Right cardiac atrium (tissue), 5 donors: ENCODE data around the gene GPR39. TPM values are rescaled to one million over a fixed set of nuclear protein-coding genes. Genes with fewer than 3 reads are reported as not detected.

Experiments
- ATAC-seq, 2 donors: fragments of 200-7000 bp; cut with Tn5 transposase; one replicate each; pipeline versions ENCODE4 v1.8.0 to v1.9.1; 2020; ENCODE audit warnings: moderate library complexity in 2 of 2, mild to moderate bottlenecking in 1 of 2
- DNase-seq, 3 donors: peaks; one replicate each; pipeline ENCODE4 v3.0.0-alpha.2; 2020
- H3K27ac ChIP-seq: one replicate; pipeline ENCODE4 v1.5.1; 2013; ENCODE audit warnings: mild to moderate bottlenecking, low read length, control low read depth, moderate library complexity
- H3K27me3 ChIP-seq: one replicate; pipeline ENCODE4 v1.6.1; 2013; ENCODE audit not compliant: control insufficient read depth, insufficient read depth
- H3K4me1 ChIP-seq: one replicate; pipeline ENCODE4 v1.6.1; 2013; ENCODE audit warnings: low read length; ENCODE audit not compliant: control insufficient read depth, insufficient read depth
- H3K4me3 ChIP-seq: one replicate; pipeline ENCODE4 v1.5.1; 2013; ENCODE audit warnings: low read length, control low read depth
- H3K9me3 ChIP-seq: one replicate; pipeline ENCODE4 v1.6.1; 2013; ENCODE audit warnings: low read length; ENCODE audit not compliant: control insufficient read depth
- WGBS: extraction: QIAGEN DNeasy Blood & Tissue Kit; methylation state at CpG from one replicate; pipeline ENCODE4 v1.1.7; 2013; 5-methylcytosine and 5-hydroxymethylcytosine counted together
- intact Hi-C, 4 donors: fragments of 100-400 bp; cut with DNase I; formaldehyde crosslinking; loops; one replicate each; pipeline versions ENCODE4 v1.11.0 to v1.14.0; 2022 to 2023
- polyA plus RNA-seq: library from polyadenylated mRNA; stranded (reverse); fragments of 200-250 nt; gene quantifications from one replicate; pipeline ENCODE4 v1.2.3, GENCODE V29; 2013
- total RNA-seq, 4 donors: library from RNA; stranded (reverse); fragmentation: NEBNext Ultra II Directional; extraction: Animal tissue kit (Norgen Biotek cat#: 25700); gene quantifications; one replicate each; pipeline ENCODE4 v1.2.1, GENCODE V29; 2021
- donor health status: healthy with polysubstance abuse.
- donor health status: DM: no; HTN: yes; CAD: no.
- donor health status: DM: no; HTN: no; CAD: no.
- donor health status: DM: no; HTN: yes; CAD: no; lungs with severe emphysema.
- donor health status: DM: yes; HTN: yes; CAD: no.

The GPR39 gene
- total and polyA plus RNA-seq, 5 donors, result not detected

GRCh38 chr2:132606649-132607048, 190.0 kb downstream of the GPR39 start:
- Histone ChIP-seq H3K4me1 (no peaks in the 10 kb centered on the region), H3K9me3 (no peaks in the 10 kb centered on the region), H3K27me3 (no peaks in the 10 kb centered on the region), H3K4me3 (no peak overlapping the region), H3K27ac (no peak overlapping the region)
- intact Hi-C loops, result no loop called here
- WGBS, result 93% methylated on average over 8 of the region's 8 CpGs
- no peak for DNase-seq
- no peak for ATAC-seq

- Histone ChIP-seq H3K4me3 (no peak overlapping the region), H3K4me1 (no peaks in the 10 kb centered on the region), H3K27me3 (no peaks in the 10 kb centered on the region), H3K9me3 (no peaks in the 10 kb centered on the region), H3K27ac (no peak overlapping the region)
- no peak for ATAC-seq
- 72% methylated on average over 4 of the region's 4 CpGs for WGBS
- intact Hi-C loops, result no loop called here
- DNase-seq, result no peak
These were observed 191.0 kb downstream of the GPR39 start for GRCh38 chr2:132607426-132608090.

GRCh38 chr2:132608311-132608710, 191.7 kb downstream of the GPR39 start:
- no peak for ATAC-seq
- WGBS, result 48% methylated on average over 6 of the region's 6 CpGs

GRCh38 chr2:132609101-132609890, 192.7 kb downstream of the GPR39 start:
- intact Hi-C loops, result no loop called here
- no peak for DNase-seq
- Histone ChIP-seq H3K9me3 (no peaks in the 10 kb centered on the region), H3K27ac (no peak overlapping the region), H3K4me1 (no peaks in the 10 kb centered on the region), H3K4me3 (no peak overlapping the region), H3K27me3 (no peaks in the 10 kb centered on the region)
- WGBS, result 86% methylated on average over 8 of the region's 8 CpGs
- ATAC-seq, result no peak

More at GRCh38 chr2:132608311-132608710, 191.7 kb downstream of the GPR39 start:
- Histone ChIP-seq H3K9me3 (no peaks in the 10 kb centered on the region), H3K4me3 (no peak overlapping the region), H3K27me3 (no peaks in the 10 kb centered on the region), H3K4me1 (no peaks in the 10 kb centered on the region), H3K27ac (no peak overlapping the region)
- no peak for DNase-seq
- intact Hi-C loops, result no loop called here

- H3K4me1 ChIP-seq, result no peaks in the 10 kb centered on the region
- intact Hi-C loops, result no loop called here
- no peak overlapping the region for H3K4me3 ChIP-seq
- H3K27me3 ChIP-seq, result no peaks in the 10 kb centered on the region
- no peak overlapping the region for H3K27ac ChIP-seq
- ATAC-seq, result no peak
- H3K9me3 ChIP-seq, result no peaks in the 10 kb centered on the region
- WGBS, result 52% methylated on average over 2 of the region's 2 CpGs
- no peak for DNase-seq
These were observed 195.1 kb downstream of the GPR39 start for GRCh38 chr2:132611719-132612118.

- 80% methylated on average over 5 of the region's 5 CpGs for WGBS
- Histone ChIP-seq H3K9me3 (no peaks in the 10 kb centered on the region), H3K27me3 (no peaks in the 10 kb centered on the region), H3K27ac (no peak overlapping the region), H3K4me3 (no peak overlapping the region), H3K4me1 (no peaks in the 10 kb centered on the region)
- ATAC-seq, result no peak
- intact Hi-C loops, result no loop called here
- no peak for DNase-seq
These were observed 198.9 kb downstream of the GPR39 start for GRCh38 chr2:132615329-132616085.

- no peak for ATAC-seq
- no peak overlapping the region for H3K27ac ChIP-seq
- WGBS, result 70% methylated on average over 3 of the region's 3 CpGs
- H3K4me3 ChIP-seq, result no peak overlapping the region
- no peaks in the 10 kb centered on the region for H3K27me3 ChIP-seq
- intact Hi-C loops, result no loop called here
- H3K9me3 ChIP-seq, result no peaks in the 10 kb centered on the region
- no peaks in the 10 kb centered on the region for H3K4me1 ChIP-seq
- DNase-seq, result no peak
These were observed 201.4 kb downstream of the GPR39 start for GRCh38 chr2:132617989-132618388.

- intact Hi-C loops, result no loop called here
- H3K27ac ChIP-seq, result no peak overlapping the region
- no peaks in the 10 kb centered on the region for H3K9me3 ChIP-seq
- H3K4me3 ChIP-seq, result no peak overlapping the region
- ATAC-seq, result no peak
- H3K27me3 ChIP-seq, result no peaks in the 10 kb centered on the region
- WGBS, result 77% methylated on average over 7 of the region's 7 CpGs
- H3K4me1 ChIP-seq, result no peaks in the 10 kb centered on the region
- no peak for DNase-seq
These were observed 202.1 kb downstream of the GPR39 start for GRCh38 chr2:132618734-132619133.

GRCh38 chr2:132620115-132620514, 203.5 kb downstream of the GPR39 start:
- no peaks in the 10 kb centered on the region for H3K27me3 ChIP-seq
- intact Hi-C loops, result no loop called here
- 54% methylated on average over 2 of the region's 2 CpGs for WGBS

GRCh38 chr2:132621131-132621875, 204.7 kb downstream of the GPR39 start:
- 48% methylated on average over 8 of the region's 8 CpGs for WGBS
- peak; percentile 47 to 66 for ATAC-seq
- intact Hi-C loops, result no loop called here

More at GRCh38 chr2:132620115-132620514, 203.5 kb downstream of the GPR39 start:
- Histone ChIP-seq H3K27ac (no peak overlapping the region), H3K4me3 (no peak overlapping the region), H3K9me3 (no peaks in the 10 kb centered on the region), H3K4me1 (no peaks in the 10 kb centered on the region)
- ATAC-seq, result no peak
- no peak for DNase-seq

More at GRCh38 chr2:132621131-132621875, 204.7 kb downstream of the GPR39 start:
- H3K27me3 ChIP-seq, result no peaks in the 10 kb centered on the region
- DNase-seq, result peak in 1 of 3 donors; percentile 42
- H3K4me3 ChIP-seq, result no peak overlapping the region
- H3K4me1 ChIP-seq, result no peaks in the 10 kb centered on the region
- H3K9me3 ChIP-seq, result no peaks in the 10 kb centered on the region
- no peak overlapping the region for H3K27ac ChIP-seq
